ENCODE measurements around the gene FHOD3. TPM values are rescaled to one million over a fixed set of nuclear protein-coding genes. Genes with fewer than 3 reads are reported as not detected.

The FHOD3 gene
- total and polyA plus RNA-seq, 2 donors (not counting 1 experiment from before 2014, with no cell fraction given), result not detected

GRCh38 chr18:36757081-36757480 lies 459.6 kb downstream of the FHOD3 start:
- CTCF ChIA-PET, result no interaction called here

DNA sequence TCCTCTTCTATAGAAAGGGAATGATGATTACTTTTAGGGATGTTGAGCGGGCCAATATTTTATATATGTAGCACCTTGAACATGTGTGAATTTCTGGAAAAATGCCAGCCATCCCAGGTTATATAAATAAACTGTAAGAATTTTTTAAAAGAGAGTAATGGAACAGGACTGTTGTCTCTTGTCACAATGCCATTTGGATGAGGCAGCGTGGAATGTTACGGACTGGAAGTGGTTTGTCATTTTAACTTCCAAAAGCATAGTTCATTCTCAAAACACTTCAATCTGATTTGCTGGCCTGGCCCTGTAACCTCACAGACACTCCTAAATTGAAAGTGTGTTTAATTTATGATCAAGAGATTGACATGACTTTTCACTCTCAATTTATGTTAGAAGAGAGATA lies 460.5 kb downstream of the FHOD3 start:
- H3K36me3 ChIP-seq (replicated peaks in 1 of 2; ENCODE audit: control extremely low read depth in 1 of 2, control insufficient read depth in 1 of 2, extremely low read depth in 1 of 2, insufficient read depth in 2 of 2, low read length in 1 of 2), result no peaks in the 10 kb centered on the region
- POLR2A ChIA-PET, result no interaction called here
- intact Hi-C loops (cut with micrococcal nuclease), result no loop called here
- peaks cover 0 to 5% (median 0%) of the 10 kb centered on the region in 3 donors for H3K9me3 ChIP-seq (ENCODE audit: control extremely low read depth in 1 of 3, control insufficient read depth in 2 of 3, insufficient read depth in 1 of 3, low read length in 2 of 3)
- no peak for TF ChIP-seq EZH2 (IDR thresholded peaks at IDR 0.05; ENCODE audit: borderline replicate concordance, insufficient read depth, low read depth, low read length, poor library complexity, severe bottlenecking)
- no peak overlapping the region for H3K27ac ChIP-seq (ENCODE audit: low read length in 2 of 2)
- Mint-ChIP-seq H3K4me3 (no peak overlapping the region), H3K27me3 (peaks cover 8% of the 10 kb centered on the region), H3K27ac (no peak overlapping the region), H3K9me3 (ENCODE audit: insufficient read depth) (no peaks in the 10 kb centered on the region), H3K4me1 (no peaks in the 10 kb centered on the region)
- no peaks in the 10 kb centered on the region for H4K20me1 ChIP-seq (ENCODE audit: control insufficient read depth, insufficient read depth, low read length, poor library complexity, severe bottlenecking)
- no peak overlapping the region for H3K4me3 ChIP-seq (ENCODE audit: control extremely low read depth in 1 of 5, extremely low read depth in 1 of 5, insufficient read depth in 1 of 5, low read depth in 2 of 5, low read length in 4 of 5)
- DNase-seq, result no peak
- ATAC-seq (ENCODE audit: low read depth), result no peak
- H3K4me2 ChIP-seq (replicated peaks; ENCODE audit: low read depth, low read length, poor library complexity, severe bottlenecking), result no peak overlapping the region
- H3K27me3 ChIP-seq (replicated peaks in 1 of 4; ENCODE audit: control extremely low read depth in 1 of 4, control insufficient read depth in 3 of 4, insufficient read depth in 4 of 4, low read length in 3 of 4), result no peaks in the 10 kb centered on the region
- H2AFZ ChIP-seq (ENCODE audit: insufficient read depth, low read depth, low read length, poor library complexity, severe bottlenecking), result no peak overlapping the region
- CTCF ChIA-PET, result no interaction called here
- no peaks in the 10 kb centered on the region for H3K4me1 ChIP-seq (ENCODE audit: control insufficient read depth in 2 of 2, insufficient read depth in 2 of 2, low read length in 2 of 2)
- no CpG with 5 or more reads among the region's 3 CpGs for WGBS (ENCODE audit: insufficient coverage)
- no peaks in the 10 kb centered on the region for H3K79me2 ChIP-seq (ENCODE audit: control insufficient read depth, insufficient read depth, low read length)
- H3K9ac ChIP-seq (ENCODE audit: low read length), result no peak overlapping the region

More at GRCh38 chr18:36757081-36757480, 459.6 kb downstream of the FHOD3 start:
- no peaks in the 10 kb centered on the region for H3K9me3 Mint-ChIP-seq (ENCODE audit: insufficient read depth)
- DNase-seq, result no peak
- TF ChIP-seq CTCF (IDR thresholded peaks at IDR 0.05) (no peak), EZH2 (IDR thresholded peaks at IDR 0.05; ENCODE audit: borderline replicate concordance, insufficient read depth, low read depth, low read length, poor library complexity, severe bottlenecking) (no peak)
- Histone ChIP-seq H3K4me2 (replicated peaks; ENCODE audit: low read depth, low read length, poor library complexity, severe bottlenecking) (no peak overlapping the region), H3K9me3 (ENCODE audit: control extremely low read depth in 1 of 3, control insufficient read depth in 2 of 3, insufficient read depth in 1 of 3, low read length in 2 of 3) (peaks cover 0 to 5% (median 0%) of the 10 kb centered on the region in 3 donors), H3K36me3 (replicated peaks in 1 of 2; ENCODE audit: control extremely low read depth in 1 of 2, control insufficient read depth in 1 of 2, extremely low read depth in 1 of 2, insufficient read depth in 2 of 2, low read length in 1 of 2) (no peaks in the 10 kb centered on the region), H3K27ac (ENCODE audit: low read length in 2 of 2) (no peak overlapping the region), H3K4me3 (ENCODE audit: control extremely low read depth in 1 of 5, extremely low read depth in 1 of 5, insufficient read depth in 1 of 5, low read depth in 2 of 5, low read length in 4 of 5) (no peak overlapping the region), H4K20me1 (ENCODE audit: control insufficient read depth, insufficient read depth, low read length, poor library complexity, severe bottlenecking) (no peaks in the 10 kb centered on the region), H3K27me3 (replicated peaks in 1 of 4; ENCODE audit: control extremely low read depth in 1 of 4, control insufficient read depth in 3 of 4, insufficient read depth in 4 of 4, low read length in 3 of 4) (no peaks in the 10 kb centered on the region), H3K4me1 (ENCODE audit: control insufficient read depth in 2 of 2, insufficient read depth in 2 of 2, low read length in 2 of 2) (no peaks in the 10 kb centered on the region), H3K79me2 (ENCODE audit: control insufficient read depth, insufficient read depth, low read length) (no peaks in the 10 kb centered on the region), H3K9ac (ENCODE audit: low read length) (no peak overlapping the region), H2AFZ (ENCODE audit: insufficient read depth, low read depth, low read length, poor library complexity, severe bottlenecking) (no peak overlapping the region)
- no peak overlapping the region for H3K4me3 Mint-ChIP-seq
- H3K27ac Mint-ChIP-seq, result no peak overlapping the region
- ATAC-seq (ENCODE audit: low read depth), result no peak
- H3K27me3 Mint-ChIP-seq, result peaks cover 8% of the 10 kb centered on the region
- H3K4me1 Mint-ChIP-seq, result no peaks in the 10 kb centered on the region
- intact Hi-C loops (cut with micrococcal nuclease), result no loop called here
- POLR2A ChIA-PET, result no interaction called here
- no CpG with 5 or more reads among the region's 1 CpG for WGBS (ENCODE audit: insufficient coverage)

Measured in B cell (primary cell).